Measurements from ENCODE around the gene DEFB114. TPM values are rescaled to one million over a fixed set of nuclear protein-coding genes. Genes with fewer than 3 reads are reported as not detected.

The DEFB114 gene
- polyA plus RNA-seq, 3 donors: not detected

GRCh38 chr6:49966823-49967222 lies 2.9 kb upstream of the DEFB114 start:
- Histone ChIP-seq H3K27me3 (ENCODE audit: control insufficient read depth in 2 of 2, insufficient read depth in 2 of 2, low read length in 2 of 2) (no peaks in the 10 kb centered on the region), H3K4me1 (ENCODE audit: control insufficient read depth in 1 of 2, insufficient read depth in 2 of 2, low read length in 2 of 2) (no peaks in the 10 kb centered on the region), H4K20me1 (ENCODE audit: insufficient read depth, low read length) (no peaks in the 10 kb centered on the region), H3K9me3 (replicated peaks in 1 of 2; ENCODE audit: control insufficient read depth in 1 of 2, insufficient read depth in 1 of 2, low read length in 2 of 2) (no peaks in the 10 kb centered on the region), H3K27ac (ENCODE audit: low read depth in 1 of 2, low read length in 2 of 2) (no peak overlapping the region), H3K4me3 (replicated peaks in 1 of 3; ENCODE audit: low read depth in 2 of 3, low read length in 3 of 3) (no peak overlapping the region), H2AFZ (ENCODE audit: insufficient read depth, low read depth, low read length, poor library complexity, severe bottlenecking) (no peak overlapping the region), H3K36me3 (replicated peaks in 1 of 2; ENCODE audit: control insufficient read depth in 1 of 2, insufficient read depth in 2 of 2, low read length in 2 of 2) (no peaks in the 10 kb centered on the region), H3K9ac (ENCODE audit: insufficient read depth, low read length, poor library complexity, severe bottlenecking) (no peak overlapping the region), H3K79me2 (ENCODE audit: insufficient read depth, low read length) (no peaks in the 10 kb centered on the region), H3K4me2 (replicated peaks; ENCODE audit: extremely low read depth, low read length, poor library complexity, severe bottlenecking) (no peak overlapping the region)
- H3K9me3 Mint-ChIP-seq: peaks cover 0 to 1% (median 0%) of the 10 kb centered on the region in 7 donors
- H3K4me1 Mint-ChIP-seq: no peaks in the 10 kb centered on the region
- no peaks in the 10 kb centered on the region for H3K27me3 Mint-ChIP-seq (ENCODE audit: low read depth in 3 of 3)
- TF ChIP-seq CTCF (IDR thresholded peaks at IDR 0.05): no peak
- no peak overlapping the region for H3K4me3 Mint-ChIP-seq
- no CpG with 5 or more reads among the region's 2 CpGs for WGBS (ENCODE audit: insufficient coverage)
- no peaks in the 10 kb centered on the region for H3K36me3 Mint-ChIP-seq
- intact Hi-C loops (cut with micrococcal nuclease): no loop called here
- H3K27ac Mint-ChIP-seq: no peak overlapping the region
- DNase-seq: no peak

GRCh38 chr6:49966334-49966733 lies 2.4 kb upstream of the DEFB114 start:
- no CpG with 5 or more reads among the region's 2 CpGs for WGBS (ENCODE audit: insufficient coverage)
- no peaks in the 10 kb centered on the region for H3K36me3 Mint-ChIP-seq
- no peak overlapping the region for H3K4me3 Mint-ChIP-seq
- H3K27me3 Mint-ChIP-seq (ENCODE audit: low read depth in 3 of 3): no peaks in the 10 kb centered on the region
- intact Hi-C loops (cut with micrococcal nuclease): no loop called here
- no peak overlapping the region for H3K4me3 ChIP-seq (replicated peaks in 1 of 3; ENCODE audit: low read depth in 2 of 3, low read length in 3 of 3)
- DNase-seq: no peak
- H3K4me1 ChIP-seq (ENCODE audit: control insufficient read depth in 1 of 2, insufficient read depth in 2 of 2, low read length in 2 of 2): no peaks in the 10 kb centered on the region
- TF ChIP-seq CTCF (IDR thresholded peaks at IDR 0.05): no peak
- H3K4me1 Mint-ChIP-seq: no peaks in the 10 kb centered on the region
- peaks cover 0 to 1% (median 0%) of the 10 kb centered on the region in 7 donors for H3K9me3 Mint-ChIP-seq
- H3K27me3 ChIP-seq (ENCODE audit: control insufficient read depth in 2 of 2, insufficient read depth in 2 of 2, low read length in 2 of 2): no peaks in the 10 kb centered on the region
- no peak overlapping the region for H3K9ac ChIP-seq (ENCODE audit: insufficient read depth, low read length, poor library complexity, severe bottlenecking)
- no peak overlapping the region for H3K27ac ChIP-seq (ENCODE audit: low read depth in 1 of 2, low read length in 2 of 2)
- H3K79me2 ChIP-seq (ENCODE audit: insufficient read depth, low read length): no peaks in the 10 kb centered on the region
- no peaks in the 10 kb centered on the region for H3K36me3 ChIP-seq (replicated peaks in 1 of 2; ENCODE audit: control insufficient read depth in 1 of 2, insufficient read depth in 2 of 2, low read length in 2 of 2)
- H4K20me1 ChIP-seq (ENCODE audit: insufficient read depth, low read length): no peaks in the 10 kb centered on the region
- H3K9me3 ChIP-seq (replicated peaks in 1 of 2; ENCODE audit: control insufficient read depth in 1 of 2, insufficient read depth in 1 of 2, low read length in 2 of 2): no peaks in the 10 kb centered on the region
- no peak overlapping the region for H3K4me2 ChIP-seq (replicated peaks; ENCODE audit: extremely low read depth, low read length, poor library complexity, severe bottlenecking)
- H2AFZ ChIP-seq (ENCODE audit: insufficient read depth, low read depth, low read length, poor library complexity, severe bottlenecking): no peak overlapping the region
- H3K27ac Mint-ChIP-seq: no peak overlapping the region
